NCI-H1417 (cell line): ENCODE results near the gene FHAD1.
A peak's percentile ranks its signal among the peaks of the same experiment; 100 is the strongest.

Experiments
- DNase-seq, 3 experiments: peaks; one replicate each; lab custom pipeline; 2025; lab: John Stamatoyannopoulos, UW

The FHAD1 gene

GRCh38 chr1:15218287-15219279, 28.4 kb upstream of the FHAD1 start:
- DNase-seq, result no peak

- DNase-seq, result no peak
Observed at GRCh38 chr1:15219280-15220023, 27.6 kb upstream of the FHAD1 start.

DNA sequence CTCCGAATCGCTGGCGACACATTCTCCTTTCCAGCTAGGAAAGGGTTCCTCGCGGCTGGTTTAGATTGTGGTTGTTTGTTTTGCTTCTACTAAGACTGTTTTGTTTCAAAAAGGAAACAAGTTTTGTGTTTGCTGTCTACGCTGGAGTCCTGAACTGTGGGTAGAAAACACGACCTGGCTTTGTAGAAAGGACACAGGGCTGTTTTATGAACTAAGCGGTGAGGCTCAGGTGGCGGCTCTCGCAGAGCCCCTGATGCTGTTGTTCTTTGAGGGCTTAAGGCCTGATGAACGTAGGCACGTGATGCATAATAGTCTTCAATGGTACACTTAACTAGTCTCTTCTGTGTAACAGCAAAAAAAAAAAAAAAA, 27.0 kb upstream of the FHAD1 start:
- DNase-seq, result no peak

DNA sequence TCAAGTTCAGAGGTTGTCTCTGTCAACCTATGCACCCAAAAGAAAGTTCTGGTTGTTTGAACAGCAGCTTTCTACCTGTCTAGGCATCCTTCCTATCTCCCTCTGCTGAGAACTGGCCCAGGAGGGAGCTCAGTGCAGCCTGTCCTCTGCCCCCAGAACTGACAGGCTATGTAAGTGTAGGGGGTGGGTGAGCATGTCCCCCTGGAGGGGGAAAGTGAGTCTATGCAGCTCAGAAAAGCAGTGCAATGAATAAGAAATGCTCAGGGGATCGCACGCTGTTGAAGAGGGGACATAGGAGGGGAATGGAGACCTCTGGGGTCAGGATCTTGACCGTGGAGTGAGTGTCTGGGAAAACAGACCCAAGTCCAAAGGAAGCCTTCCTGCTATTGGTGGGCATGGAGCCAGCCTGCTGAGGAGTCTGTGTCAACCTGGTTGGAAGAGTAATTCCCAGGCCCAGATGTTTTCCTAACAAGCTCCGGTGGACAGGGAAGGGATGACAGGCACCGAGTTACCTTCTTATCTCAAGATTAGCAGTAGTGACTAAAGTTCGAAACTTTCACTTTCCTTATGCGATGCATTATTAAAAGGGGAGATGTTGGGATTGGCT, 26.1 kb upstream of the FHAD1 start:
- no peak for DNase-seq

DNA sequence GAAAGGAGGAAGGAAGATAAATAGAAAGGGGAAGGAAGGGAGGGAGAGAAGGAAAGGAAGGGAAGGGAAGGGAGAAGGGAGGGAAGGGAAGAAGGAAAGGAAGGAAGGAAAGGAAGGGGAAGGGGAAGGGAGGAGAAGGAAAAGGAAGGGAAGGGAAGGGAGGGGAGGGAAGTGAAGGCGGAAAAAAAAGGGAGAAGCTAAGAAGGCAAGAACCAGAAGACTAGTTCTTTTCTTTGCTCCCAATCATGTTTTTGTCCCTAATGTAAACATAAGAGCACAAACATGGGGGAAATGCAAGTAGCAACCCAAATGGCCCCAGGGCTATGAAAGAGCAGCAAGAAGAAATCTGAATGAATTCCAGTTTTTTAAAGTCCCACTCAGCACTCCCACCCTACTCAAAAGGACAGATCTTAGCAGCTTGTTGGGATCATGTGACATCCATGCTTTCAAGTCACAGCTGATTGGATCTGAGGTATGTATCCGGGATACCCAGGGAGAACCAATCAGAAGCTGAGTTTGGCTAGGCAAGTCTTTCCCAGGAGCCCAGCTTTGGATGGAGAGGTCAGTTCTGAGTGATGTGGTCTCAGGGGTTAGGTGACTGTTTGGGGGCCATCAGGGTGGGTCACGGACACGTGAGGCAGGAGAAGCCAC, 24.2 kb upstream of the FHAD1 start:
- no peak for DNase-seq

- DNase-seq, result no peak
Observed at GRCh38 chr1:15224259-15224869, 22.7 kb upstream of the FHAD1 start.

GRCh38 chr1:15224974-15225373, 22.0 kb upstream of the FHAD1 start:
- DNase-seq, result no peak

DNA sequence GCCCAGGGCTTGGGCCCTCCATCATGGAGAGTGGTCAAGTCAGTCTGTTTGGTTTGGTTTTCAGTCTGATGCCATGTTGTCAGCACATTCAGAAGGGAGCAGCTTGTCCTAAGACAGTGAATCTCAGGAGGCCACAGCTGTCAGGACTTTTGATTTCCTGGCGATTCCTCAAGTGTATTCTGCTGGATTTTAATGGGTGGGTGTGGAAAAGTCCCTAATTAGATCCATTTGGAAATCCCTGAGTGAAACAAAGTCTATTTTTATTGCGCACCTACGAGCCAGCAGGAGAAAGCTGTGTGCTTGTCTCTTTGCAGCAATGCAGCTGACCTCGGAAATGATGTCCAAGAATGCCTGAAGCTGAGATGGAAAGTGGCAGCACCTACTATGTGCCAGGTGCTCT, 21.6 kb upstream of the FHAD1 start:
- no peak for DNase-seq

DNA sequence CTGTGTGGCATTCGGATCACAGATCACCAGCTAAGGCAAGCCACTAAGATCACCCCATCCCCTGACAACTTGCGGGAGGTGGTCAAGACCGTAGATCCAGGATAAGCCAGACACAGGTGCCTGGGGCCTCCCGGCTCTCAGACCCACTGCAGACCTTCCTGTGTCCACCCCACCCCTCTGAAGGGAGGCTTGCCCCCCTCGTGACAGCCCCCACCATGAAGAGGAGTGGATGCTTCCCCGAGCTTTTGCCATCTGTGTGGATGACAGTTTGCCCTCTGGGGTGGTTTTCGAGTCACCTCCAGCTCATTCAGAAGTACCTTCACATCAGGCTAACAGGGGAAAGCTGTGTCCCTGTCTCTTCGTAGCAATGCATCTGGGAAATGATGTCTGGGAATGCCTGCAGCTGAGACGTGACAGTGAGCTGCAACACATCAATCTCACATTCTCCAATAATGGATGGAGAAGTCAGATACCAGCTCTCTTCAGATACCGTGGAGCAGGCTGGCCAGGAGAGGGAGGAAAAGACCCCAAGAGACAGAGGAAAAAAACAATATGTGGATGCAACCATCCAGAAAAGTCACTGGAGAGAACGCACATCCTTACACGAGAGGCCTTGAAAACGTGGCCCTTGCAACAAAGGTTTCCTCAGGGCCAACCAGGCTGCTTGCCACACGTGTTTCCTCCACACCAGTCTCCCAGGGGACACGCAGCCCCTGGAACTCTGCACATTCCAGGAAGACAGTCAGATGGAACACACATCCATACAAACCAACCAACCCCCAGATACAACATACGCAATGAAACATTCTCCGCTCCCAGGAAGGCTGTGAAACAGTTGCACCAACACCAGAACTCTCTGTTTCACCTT, 20.4 kb upstream of the FHAD1 start:
- DNase-seq, result no peak

DNA sequence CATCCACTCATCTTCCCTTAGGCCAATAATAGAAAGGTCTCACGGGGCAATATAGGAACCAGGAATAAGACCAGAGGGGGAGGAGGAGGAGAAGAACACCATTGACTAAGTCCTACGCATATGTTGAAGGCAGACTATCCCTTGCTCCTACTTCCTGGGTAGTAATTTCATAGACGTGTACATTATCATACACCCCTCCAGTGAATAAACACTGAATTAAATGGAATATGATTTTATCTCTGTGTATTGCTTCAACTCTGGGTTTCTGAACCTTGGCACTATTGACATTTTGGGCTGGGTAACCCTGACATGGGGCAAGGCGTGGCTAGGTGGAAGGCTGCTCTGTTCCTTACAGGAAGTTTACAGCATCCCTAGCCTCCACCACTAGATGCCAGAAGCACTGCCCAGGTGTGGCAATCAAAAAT, 17.3 kb upstream of the FHAD1 start:
- no peak for DNase-seq

DNA sequence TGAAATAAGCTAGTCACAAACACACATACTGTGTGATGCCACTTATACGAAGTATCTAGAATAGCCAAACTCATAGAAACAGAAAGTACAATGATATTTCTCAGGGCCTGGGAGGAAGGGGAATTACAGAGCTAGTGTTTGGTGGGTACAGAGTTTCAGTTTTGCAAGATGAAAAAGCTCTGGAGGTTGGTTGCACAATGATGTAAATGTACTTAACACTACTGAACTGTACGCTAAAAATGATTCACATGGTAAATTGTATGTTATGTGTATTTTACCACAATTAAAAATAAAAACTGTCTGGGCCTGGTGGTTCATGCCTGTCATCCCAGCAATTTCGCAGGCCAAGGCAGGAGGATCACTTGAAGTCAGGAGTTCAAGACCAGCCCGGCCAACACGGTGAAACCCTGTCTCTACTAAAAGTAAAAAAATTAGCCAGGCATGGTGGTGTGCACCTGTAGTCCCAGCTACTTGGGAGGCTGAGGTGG, 15.3 kb upstream of the FHAD1 start:
- no peak for DNase-seq

GRCh38 chr1:15233689-15234088, 13.3 kb upstream of the FHAD1 start:
- no peak for DNase-seq

GRCh38 chr1:15236321-15236721, 10.7 kb upstream of the FHAD1 start:
- no peak for DNase-seq

- no peak for DNase-seq
Observed at GRCh38 chr1:15236746-15237145, 10.3 kb upstream of the FHAD1 start.

- no peak for DNase-seq
Observed at GRCh38 chr1:15238789-15239188, 8.2 kb upstream of the FHAD1 start.

DNA sequence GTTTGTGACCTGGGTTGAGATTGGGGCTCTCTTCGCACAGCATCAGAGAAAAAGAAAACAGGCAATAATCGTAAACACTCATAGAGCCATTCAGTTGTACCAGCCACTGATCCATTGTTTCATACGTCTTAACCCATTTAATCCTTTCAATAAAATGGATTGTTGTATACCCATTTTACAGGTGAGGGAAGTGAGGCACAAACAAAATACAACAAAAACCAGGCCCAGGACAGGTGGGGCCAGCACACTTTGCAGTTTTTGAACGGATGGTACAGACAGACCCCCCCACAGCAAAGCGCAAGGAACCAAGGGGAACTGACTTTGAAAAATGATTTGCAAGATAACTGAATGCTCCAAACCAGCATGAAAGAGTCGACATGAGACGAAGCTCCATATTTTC, 4.3 kb upstream of the FHAD1 start:
- DNase-seq, result no peak

- peak in 1 of 3 experiments; percentile 44 for DNase-seq
Observed at GRCh38 chr1:15243275-15244043, 3.6 kb upstream of the FHAD1 start.

DNA sequence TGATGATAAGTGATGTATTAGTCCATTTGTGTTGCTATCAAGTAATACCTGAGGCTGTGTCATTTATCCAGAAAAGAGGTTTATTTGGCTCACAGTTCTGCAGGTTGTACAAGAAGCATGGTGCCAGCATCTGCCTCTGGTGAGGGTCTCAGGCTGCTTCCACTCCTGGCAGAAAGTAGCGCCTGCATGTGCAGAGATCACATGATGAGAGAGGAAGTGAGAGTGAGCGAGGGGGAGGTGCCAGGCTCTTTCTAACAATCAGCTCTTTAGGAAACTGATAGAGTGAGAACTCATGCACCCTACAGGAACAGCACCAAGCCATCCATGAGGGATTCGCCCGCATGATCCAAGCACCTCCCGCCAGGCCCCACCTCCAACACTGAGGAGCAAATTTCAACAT, 2.2 kb upstream of the FHAD1 start:
- no peak for DNase-seq

DNA sequence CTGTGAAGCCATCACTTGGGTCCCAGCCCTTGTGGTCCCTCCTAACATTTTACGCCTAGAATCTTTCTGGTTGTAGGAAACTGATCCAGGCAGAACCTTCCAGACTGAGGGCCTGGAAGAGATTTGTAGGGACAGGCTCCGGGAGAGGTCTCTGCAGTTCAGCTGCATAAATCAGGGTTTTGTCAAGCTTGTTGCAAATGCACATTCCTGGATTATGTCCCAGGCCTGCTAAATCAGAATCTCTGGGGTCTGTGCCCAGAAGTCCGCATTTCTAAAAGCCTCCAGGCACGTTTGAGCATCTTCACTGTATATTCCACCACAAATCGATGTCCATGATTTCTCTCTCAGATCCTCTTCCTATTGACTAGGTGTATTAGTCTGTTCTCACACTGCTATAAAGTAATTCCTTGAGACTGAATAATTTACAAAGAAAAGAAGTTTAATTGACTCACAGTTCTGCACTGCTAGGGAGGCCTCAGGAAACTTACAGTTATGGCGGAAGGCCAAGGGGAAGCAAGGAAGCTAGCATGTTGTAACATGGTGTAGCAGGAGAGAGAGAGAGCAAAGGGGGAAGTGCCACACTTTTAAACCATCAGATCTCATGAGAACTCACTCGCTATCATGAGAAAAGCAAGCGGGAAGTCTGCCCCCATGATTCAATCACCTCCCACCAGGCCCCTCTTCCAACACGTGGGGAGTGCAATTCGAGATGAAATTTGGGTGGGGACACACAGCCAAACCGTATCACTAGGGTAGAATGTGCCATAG, 1.2 kb upstream of the FHAD1 start:
- no peak for DNase-seq
